Cerebellar cortex (tissue), 1 donor: ENCODE results near the gene MMP15.
"Not testable (repeated sequence)": the region's sequence is repeated elsewhere in the genome, so short reads cannot be mapped to it uniquely, and the experiment has no call there.

ENCODE experiments used
- DNase-seq: peaks from one replicate; pipeline ENCODE4 v3.0.0-alpha.2; 2015; ENCODE audit warnings: low spot score

The MMP15 gene

DNA sequence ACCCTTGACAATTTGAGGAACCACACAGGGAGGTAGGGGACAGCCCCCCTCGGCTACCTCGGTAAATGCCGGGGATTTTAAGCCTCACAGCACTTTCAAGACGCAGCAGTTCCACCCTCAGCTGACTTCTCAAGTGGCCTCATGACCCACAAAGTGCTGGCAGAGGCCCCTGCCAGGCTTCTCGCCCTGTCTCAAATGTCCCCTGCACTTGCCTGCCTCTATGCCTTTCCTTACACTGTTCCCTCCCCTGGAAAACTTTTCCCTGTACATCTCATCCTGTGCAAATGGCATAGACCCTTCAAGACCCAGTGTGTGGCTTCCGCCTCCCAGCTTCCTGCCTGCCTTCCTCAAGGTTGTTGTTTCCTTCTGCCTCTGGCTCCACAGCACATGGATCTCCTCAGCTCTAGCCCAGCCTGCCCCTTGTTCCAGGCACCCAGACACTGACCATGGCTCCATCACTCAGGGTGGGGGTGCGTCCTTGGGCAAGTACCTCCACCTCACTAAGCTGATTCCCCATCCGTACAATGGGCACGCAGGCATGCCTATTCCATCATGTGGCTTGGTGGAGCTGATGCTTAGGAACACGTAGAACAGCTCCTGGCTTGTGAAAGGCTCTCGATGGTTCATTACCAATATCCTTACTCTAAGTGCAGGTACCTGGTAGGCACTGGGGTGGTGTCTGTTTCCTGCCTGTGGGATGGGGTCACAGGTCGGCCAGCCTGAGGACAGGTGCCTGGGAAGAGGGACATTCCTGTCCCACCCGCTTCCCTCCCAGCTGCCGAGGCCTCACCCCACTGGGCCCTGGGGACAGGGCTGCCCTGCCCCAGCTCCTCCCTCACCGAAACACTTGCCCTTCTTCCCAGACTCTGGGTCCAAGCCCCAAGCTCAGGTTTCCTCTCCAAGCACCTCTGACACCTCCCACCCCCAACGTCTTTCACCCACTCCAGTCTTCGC, 24.0 kb downstream of the MMP15 start:
- DNase-seq, result no peak

DNA sequence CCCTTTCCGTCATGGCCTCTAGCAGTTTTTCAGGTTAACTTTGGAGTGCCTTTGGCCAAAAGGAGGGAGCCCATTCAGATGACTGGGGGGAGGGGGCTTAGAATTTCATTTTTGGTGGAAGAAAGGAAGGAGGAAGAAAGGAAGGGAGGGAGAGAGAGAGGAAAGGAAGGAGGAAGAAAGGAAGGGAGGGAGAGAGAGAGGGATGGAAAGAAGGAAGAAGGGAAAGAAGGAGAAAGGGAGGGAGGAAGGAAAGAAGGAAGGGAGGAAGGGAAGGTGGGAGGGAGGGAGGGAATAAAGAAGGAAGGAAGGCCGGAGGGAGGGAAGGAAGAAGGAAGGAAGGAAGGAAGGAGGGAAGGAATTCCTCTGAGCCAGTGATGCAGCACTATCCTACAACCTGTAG, 25.7 kb downstream of the MMP15 start:
- no peak for DNase-seq

DNA sequence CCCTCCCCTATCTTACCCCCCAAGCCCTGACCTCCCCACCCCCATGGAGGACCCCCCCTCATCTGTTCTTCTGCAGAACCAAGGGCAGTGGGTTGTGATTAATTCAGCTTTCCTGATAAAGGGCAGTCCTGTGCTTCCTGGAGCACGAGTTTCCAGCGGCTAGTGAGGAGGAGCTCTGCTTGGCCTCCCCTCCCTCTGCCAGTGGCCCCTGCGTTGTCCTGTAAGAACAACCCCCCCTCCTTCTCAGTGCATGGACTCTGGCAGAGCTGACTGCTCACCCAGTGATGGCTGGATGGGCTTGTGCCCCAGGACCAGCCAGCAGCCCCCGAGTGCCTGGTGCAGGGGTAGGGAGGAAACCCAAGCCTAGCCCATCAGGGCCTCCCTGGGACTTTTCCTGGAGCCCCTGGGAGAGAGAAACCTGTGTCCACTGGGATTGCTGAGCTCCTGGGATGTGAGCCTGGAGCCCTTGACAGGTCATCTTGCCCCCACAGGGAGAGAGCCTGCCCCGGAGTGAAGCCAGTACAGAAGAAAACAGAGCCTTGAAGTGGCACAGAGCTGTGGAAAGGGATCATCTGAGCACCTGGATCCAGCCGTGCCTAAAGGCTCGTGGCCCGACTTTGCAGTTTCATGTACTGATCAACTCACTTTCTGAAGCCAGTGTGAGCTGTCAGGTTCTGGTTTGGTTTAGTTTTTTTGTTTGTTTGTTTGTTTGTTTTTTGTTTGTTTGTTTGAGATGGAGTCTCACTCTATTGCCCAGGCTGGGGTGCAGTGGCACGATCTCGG, 26.5 kb downstream of the MMP15 start:
- DNase-seq, result no peak

DNA sequence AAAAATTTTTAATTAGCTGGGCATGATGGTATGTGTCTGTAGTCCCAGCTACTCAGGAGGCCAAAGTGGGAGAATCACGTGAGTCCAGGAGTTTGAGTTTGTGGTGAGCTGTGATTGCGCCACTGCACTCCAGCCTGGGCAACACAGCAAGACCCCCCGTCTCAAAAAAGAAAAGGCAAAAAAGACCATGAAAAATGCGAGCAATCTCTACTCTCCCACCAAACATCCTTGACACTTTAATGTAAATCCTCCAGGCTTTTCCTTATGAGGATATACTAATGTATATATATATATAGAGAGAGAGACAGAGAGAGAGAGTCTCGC, 28.1 kb downstream of the MMP15 start:
- DNase-seq, result no peak

DNA sequence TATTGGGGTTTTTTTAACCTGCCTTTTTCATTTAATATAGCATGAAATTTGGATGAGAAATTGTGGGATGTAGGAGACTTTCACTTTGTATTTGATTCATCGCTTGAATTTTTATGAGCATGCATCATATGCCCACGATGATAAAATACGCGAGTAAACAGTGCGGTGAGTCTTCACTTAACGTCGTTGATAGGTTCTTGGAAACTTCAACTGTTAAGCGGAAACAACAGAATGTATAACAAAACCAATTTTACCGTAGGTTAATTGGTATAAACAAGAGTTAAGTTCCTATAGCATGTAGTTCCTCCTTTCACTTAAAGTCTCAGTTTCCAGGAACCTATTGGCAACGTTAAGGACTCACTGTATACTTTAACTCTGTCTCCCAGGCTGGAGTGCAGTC, 28.7 kb downstream of the MMP15 start:
- DNase-seq, result no peak

DNA sequence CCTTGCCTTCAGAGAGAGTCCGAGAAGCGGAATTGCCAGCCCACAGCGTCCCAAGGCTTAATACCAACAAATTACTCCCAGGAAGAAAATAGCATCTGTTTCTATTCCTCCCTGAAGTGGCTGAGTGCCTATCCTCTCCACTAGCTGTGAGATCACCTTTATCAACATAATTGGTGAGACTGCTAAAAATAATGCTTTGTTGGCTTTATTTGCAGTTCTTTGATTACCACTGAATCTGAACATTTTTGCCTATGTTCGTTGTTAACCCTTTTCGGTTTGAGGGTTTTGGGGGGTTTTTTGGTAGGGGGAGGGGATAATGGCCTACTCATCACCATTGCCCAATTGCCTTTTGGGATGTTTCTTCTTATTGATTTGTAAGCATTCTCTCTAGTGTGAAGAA, 31.0 kb downstream of the MMP15 start:
- DNase-seq, result no peak

DNA sequence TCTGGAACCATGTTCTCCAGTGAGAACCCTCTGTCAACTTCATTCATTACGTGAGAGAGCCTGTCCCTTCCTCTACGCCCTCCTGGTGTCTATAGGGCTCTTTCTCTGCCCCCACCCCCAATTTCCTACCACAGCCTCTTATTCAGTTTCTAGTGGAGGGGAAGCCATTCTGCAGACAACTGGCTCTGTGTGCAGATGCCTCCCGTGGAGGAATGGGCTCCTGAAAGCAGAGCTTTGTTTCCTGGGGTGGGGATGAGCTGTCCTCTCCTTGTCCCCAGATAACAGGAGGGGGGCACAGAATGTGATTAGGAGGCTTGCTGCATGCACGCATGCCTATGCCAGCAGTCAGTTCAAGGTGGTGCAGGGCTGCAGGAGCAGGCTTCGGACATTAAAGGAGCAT, 31.6 kb downstream of the MMP15 start:
- DNase-seq, result no peak

DNA sequence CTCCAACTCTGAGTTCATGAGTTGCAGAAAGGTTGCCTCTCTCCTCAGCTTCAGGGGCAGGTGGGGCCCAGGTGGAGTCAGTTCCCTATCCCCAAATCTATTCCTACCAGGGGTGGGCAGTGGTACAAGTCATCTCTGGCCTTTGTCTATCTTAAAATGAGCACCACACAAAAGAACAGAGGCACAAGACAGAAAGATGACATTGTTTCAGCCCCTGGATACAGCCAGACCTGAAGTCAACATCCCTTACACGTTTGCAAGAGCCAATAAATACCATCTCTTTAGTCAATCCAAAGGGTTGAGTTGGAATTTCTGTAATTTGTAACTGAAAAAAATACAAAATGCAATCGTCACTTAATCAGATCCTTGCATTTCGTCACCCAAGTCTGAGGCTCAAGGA, 32.2 kb downstream of the MMP15 start:
- DNase-seq, result no peak

DNA sequence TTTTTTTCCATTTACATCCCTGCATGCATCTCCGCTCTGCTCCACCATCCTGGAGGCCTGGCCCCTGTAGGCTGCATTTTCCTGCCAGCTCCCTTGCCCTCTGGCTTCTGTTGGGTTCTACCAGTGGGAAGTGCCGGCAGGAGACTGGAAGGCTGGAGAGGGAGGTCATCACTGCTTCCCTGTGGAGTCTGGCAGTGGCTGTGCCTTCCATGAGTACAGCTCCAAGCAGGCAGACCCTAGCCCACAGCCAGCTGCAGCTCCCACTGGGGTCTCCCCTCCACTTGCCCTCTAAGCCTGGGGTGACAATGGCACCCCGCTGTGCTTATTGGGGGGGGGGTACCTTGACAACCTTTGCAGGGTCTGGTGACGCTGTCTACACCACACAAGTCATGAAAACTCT, 37.3 kb downstream of the MMP15 start:
- DNase-seq, result no peak

DNA sequence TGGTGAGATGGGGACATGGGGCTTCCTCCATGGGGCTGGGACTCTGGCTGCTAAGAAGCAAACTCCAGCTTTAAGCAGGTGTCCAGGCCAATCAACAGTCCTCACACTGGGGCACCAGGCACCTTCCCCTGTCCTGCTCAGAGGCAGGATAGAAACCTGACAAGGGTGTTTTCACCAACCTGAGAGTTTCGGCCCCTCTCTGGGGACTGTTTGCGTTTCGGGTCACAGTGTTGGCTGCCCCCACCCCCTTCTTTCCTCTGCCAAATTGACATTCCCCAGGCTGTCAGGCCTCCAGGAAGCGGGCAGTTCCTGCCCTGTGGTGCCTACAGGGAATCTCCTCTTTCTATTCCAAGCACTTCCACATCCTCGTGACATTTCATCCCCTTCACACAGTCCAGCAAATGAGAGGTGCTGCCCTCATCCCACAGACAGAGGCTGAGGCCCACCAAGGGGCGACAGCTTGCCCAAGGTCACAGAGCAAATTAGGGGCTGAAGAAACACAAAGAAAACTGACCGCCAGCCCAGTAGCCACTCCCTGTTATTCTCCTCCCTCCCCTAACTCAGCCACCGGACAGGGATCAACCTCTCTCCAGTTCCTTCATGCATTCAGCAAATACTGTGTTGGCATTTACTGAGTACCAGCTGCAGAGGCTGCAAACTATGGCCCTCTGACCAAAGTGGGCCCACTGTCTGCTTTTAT, 38.0 kb downstream of the MMP15 start:
- no peak for DNase-seq

DNA sequence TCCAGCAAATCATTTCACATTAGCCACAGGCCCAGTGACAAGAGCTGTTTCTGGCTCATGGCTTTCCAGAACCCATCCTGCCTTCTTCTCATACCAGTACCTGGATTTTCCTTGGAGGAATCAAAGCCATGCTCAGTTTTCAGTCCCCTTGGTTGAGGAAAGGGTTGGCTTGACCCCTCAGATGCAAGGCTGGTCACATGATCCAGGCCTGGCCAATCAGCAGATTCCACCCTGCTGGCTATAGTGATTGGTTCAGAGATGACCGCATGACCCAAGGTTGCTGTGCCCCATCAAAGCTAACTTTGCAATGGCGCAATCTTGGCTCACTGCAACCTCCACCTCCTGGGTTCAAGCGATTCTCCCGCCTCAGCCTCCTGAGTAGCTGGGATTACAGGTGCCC, 45.0 kb downstream of the MMP15 start:
- no peak for DNase-seq

DNA sequence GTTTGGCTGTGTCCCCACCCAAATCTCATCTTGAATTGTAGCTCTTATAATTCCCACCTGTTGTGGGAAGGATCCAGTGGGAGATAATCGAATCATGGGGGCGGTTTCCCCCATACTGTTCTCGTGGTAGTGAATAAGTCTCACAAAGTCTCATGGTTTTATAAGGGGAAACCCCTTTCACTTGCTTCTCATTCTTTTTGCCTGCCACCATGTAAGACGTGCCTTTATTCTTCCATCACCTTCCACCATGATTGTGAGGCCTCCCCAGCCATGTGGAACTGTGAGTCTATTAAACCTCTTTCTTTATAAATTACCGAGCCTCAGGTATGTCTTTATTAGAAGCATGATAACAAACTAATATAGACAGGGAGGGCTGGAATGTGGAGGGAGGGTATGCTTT, 46.6 kb downstream of the MMP15 start:
- DNase-seq, result not testable (repeated sequence)

DNA sequence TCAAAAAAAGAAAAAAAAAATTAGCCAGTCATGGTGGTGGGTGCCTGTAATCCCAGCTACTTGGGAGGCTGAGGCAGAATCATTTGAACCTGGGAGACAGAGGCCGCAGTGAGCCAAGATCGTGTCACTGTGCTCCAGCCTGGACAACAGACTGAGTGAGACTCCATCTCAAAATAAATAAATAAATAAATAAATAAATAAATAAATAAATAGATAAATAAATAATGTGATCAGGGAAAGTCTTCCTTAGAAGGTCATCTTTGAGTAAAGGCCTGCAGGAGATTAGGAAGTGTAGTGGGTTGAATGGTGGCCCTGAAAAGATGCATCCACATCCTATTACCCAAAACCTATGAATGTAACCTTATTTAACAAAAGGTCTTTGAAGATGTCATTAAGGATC, 47.5 kb downstream of the MMP15 start:
- not testable (repeated sequence) for DNase-seq

DNA sequence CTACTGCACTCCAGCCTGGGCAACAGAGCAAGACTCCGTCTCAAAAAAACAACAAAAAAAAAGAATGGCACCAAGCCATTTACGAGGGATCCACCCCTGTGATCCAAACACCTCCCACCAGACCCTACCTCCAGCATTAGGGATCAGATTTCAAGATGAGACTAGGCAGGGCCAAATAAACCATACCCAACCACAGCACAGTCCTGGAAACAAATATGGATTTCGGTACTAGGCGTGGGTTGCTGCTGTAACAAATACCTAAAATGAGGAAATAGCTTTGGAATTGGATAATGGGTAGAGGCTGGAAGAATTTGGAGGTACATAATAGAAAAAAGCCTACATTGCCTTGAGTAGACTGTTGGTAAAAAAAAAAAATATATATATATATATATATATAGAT, 49.1 kb downstream of the MMP15 start:
- DNase-seq, result no peak

DNA sequence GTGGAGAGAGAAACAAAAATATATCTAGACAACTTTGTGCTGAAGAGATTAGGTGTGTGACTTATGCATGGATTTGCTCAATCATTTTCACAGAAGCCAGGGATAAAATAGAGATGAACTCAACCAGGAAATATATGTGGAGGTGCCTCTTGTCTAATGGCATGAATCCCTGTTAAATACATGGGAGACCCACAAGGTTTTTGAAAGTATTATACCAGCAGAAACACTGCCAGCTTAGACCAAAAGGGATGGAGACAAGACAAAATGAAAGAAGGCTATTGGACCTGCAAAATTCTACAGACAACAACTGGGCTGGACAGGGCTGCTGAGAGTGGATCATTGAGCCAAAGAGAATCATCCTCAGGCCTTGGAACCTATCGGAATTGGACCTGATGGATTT, 51.0 kb downstream of the MMP15 start:
- DNase-seq, result no peak

DNA sequence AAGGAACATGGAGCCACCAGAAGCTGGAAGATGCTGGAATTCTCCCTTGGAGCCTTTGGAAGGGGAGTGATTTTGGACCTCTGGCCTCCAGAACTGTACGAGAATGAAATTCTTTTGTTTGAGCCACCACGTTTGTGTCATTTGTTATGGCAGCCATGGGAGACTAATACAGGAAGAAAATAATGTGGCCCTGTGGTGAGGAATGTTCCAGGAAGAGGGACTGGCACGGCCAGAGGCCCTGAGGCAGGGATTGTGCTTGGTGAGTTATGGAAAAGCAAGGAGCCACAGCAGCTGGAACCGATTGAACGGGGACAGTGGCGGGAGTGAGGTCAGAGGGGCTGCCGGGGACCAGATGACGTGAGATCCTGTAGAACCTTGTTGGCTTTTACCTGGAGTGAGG, 52.2 kb downstream of the MMP15 start:
- DNase-seq, result no peak

DNA sequence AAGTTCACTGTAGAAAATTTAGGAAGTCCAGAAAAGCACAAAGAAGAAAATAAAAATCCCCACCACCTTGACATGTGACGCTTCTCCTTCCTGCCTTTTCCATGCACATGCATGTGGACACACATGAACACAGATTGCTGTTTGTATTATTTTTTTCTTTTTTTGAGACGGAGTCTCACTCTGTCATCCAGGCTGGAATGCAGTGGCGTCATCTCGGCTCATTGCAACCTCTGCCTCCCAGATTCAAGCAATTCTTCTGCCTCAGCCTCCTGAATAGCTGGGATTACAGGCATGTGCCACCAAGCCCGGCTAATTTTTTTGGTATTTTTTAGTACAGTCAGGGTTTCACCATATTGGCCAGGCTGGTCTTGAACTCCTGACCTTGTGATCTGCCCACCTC, 55.1 kb downstream of the MMP15 start:
- DNase-seq, result not testable (repeated sequence)

DNA sequence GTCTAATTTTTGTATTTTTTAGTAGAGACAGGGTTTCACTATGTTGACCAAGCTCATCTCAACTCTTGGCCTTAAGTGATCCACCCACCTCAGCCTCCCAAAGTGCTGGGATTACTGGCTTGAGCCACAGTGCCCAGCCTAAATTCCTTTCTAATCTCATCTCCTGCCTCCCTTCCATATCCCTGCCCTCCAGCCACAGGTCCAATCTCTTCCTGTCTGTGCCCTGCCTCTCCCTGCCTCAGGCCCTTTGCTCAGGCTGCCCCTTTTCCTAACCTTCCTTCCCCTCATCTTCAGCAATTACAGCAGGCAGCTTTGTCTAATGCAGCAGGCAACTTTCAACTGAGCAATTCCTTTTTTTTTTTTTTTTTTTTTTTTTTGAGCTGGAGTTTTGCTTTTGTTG, 56.8 kb downstream of the MMP15 start:
- no peak for DNase-seq

DNA sequence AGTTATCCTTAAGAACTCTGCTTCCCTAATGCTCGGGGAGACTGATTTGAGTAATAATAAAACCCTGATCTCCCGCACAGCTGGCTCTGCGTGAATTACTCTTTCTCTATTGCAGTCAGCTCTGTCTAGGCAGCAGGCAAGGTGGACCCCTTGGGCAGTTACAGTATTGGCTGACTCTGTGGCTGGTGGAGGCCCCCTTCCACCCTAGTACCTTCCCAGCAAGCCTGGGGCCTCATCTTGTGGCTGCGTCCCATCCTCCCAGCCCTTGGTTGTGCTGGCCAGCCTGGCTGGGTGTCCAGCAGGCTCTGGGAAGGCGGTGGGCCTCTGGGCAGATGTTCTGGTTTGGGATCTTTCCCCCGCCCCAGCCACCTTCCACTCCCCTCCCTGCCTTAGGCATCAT, 59.1 kb downstream of the MMP15 start:
- DNase-seq, result no peak

DNA sequence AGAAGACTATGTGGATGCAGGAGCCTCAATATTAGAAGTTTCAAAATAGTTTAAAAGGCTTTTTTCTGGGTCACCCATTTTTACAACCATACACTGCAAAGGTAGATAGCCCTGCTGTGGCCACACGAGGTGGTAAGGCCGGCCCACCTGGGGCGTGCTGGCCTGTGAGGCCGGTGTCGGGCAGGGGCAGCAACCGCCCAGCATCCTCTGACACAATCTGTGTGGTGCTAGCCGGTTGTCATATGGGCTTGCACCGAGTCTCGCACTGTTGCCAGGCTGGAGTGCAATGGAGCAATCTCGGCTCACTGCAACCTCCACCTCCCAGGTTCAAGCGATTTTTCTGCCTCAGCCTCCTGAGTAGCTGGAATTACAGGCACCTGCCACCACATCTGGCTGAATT, 59.6 kb downstream of the MMP15 start:
- DNase-seq, result no peak

DNA sequence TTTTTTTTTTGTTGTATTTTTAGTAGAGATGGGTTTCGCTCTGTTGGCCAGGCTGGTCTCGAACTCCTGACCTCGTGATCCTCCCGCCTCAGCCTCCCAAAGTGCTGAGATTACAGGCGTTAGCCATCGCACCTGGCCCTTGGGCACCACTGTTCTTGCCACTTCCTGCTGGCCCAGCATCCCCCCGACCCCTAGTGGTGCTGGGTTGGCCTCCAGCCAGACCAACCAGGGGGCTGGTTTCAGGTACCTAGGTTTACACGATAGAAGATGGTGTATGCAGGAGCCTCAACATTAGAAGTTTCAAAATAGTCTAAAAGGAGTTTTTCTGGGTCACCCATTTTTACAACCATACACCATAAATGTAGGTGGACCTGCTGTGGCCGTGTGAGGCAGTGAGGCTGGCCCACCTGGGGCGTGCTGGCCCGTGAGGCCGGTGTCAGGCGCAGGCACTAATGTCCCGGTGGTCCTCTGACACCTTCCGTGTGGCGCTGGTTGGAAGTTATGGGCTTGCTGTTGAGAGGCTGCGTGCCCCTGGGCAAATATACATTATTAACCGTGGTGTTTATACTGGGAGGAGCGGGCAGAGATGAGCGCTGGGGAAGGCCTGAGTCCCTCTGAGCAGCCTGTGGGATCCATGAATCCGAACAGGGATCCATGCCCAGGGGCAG, 60.2 kb downstream of the MMP15 start:
- DNase-seq, result no peak
